ENCODE data around the gene TMEM232.

TMEM232 gene

GRCh38 chr5:110402562-110402961 lies 323.9 kb downstream of the TMEM232 start:
- no peak for DNase-seq (ENCODE audit: low read depth)

- no peak for DNase-seq (ENCODE audit: low read depth)
These were observed 324.6 kb downstream of the TMEM232 start for GRCh38 chr5:110401881-110402280.

GRCh38 chr5:110398951-110399350 lies 327.5 kb downstream of the TMEM232 start:
- no peak for DNase-seq (ENCODE audit: low read depth)

- no peak for DNase-seq (ENCODE audit: low read depth)
These were observed 329.2 kb downstream of the TMEM232 start for GRCh38 chr5:110397281-110397680.

GRCh38 chr5:110386782-110387181 lies 339.7 kb downstream of the TMEM232 start:
- DNase-seq (ENCODE audit: low read depth), result no peak

- no peak for DNase-seq (ENCODE audit: low read depth)
These were observed 343.2 kb downstream of the TMEM232 start for GRCh38 chr5:110383231-110383630.

- peak; percentile 46 for DNase-seq (ENCODE audit: low read depth)
These were observed 348.5 kb downstream of the TMEM232 start for GRCh38 chr5:110377943-110378342.

- DNase-seq (ENCODE audit: low read depth), result peak; percentile 44
These were observed 349.1 kb downstream of the TMEM232 start for GRCh38 chr5:110377361-110377760.

GRCh38 chr5:110376281-110376951 lies 350.1 kb downstream of the TMEM232 start:
- peak; percentile 58 for DNase-seq (ENCODE audit: low read depth)

GRCh38 chr5:110371725-110372041 lies 354.8 kb downstream of the TMEM232 start:
- DNase-seq (ENCODE audit: low read depth), result no peak

- DNase-seq (ENCODE audit: low read depth), result no peak
These were observed 355.3 kb downstream of the TMEM232 start for GRCh38 chr5:110371011-110371724.

Measured in stromal cell of bone marrow (primary cell).